ENCODE data around the gene ACOT9. TPM values are rescaled to one million over a fixed set of nuclear protein-coding genes. Genes with fewer than 3 reads are reported as not detected.
A peak's percentile ranks its signal among the peaks of the same experiment; 100 is the strongest.
"Not testable (repeated sequence)": the region's sequence is repeated elsewhere in the genome, so short reads cannot be mapped to it uniquely, and the experiment has no call there.

ACOT9 gene
- total RNA-seq, 1 experiment from 2014 or later: 35.1 TPM

DNA sequence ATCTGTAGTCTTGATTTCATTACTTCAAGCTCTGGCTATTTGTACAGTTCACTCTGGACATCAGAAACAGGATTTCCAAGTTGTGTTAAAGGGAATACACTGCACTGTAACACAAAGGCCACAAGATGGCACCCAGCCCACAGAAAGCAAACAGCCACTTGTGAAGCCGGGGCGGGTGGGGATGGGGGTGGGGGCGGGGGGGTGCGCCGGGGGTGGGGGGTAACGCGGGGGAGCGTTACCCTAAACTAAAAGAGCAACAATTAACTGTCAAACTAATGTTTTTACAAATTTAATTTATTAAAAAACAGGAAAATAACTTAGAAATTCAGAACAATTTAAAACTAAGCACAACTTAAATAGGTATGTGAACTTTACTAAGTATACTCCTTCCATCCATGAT lies 48.5 kb downstream of the ACOT9 start:
- H3K4me1 ChIP-seq: no peaks in the 10 kb centered on the region
- DNase-seq: peak; percentile 35 to 41
- TF ChIP-seq, protein P1, sequence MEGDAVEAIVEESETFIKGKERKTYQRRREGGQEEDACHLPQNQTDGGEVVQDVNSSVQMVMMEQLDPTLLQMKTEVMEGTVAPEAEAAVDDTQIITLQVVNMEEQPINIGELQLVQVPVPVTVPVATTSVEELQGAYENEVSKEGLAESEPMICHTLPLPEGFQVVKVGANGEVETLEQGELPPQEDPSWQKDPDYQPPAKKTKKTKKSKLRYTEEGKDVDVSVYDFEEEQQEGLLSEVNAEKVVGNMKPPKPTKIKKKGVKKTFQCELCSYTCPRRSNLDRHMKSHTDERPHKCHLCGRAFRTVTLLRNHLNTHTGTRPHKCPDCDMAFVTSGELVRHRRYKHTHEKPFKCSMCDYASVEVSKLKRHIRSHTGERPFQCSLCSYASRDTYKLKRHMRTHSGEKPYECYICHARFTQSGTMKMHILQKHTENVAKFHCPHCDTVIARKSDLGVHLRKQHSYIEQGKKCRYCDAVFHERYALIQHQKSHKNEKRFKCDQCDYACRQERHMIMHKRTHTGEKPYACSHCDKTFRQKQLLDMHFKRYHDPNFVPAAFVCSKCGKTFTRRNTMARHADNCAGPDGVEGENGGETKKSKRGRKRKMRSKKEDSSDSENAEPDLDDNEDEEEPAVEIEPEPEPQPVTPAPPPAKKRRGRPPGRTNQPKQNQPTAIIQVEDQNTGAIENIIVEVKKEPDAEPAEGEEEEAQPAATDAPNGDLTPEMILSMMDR (IDR thresholded peaks at IDR 0.05; ENCODE audit: insufficient read depth in 1 of 2, low read depth in 1 of 2, low read length in 1 of 2, severe bottlenecking in 1 of 2, unreplicated experiment in 1 of 2): peak; percentile 45 to 54
- Mint-ChIP-seq H3K9me3 (ENCODE audit: unreplicated experiment) (no peaks in the 10 kb centered on the region), H3K4me3 (ENCODE audit: unreplicated experiment) (no peak overlapping the region), H3K36me3 (ENCODE audit: insufficient read depth, unreplicated experiment) (no peaks in the 10 kb centered on the region), H3K4me1 (ENCODE audit: low read depth, unreplicated experiment) (no peaks in the 10 kb centered on the region), H3K27me3 (ENCODE audit: insufficient read depth, unreplicated experiment) (no peaks in the 10 kb centered on the region), H3K27ac (ENCODE audit: unreplicated experiment) (no peak overlapping the region)
- H3K36me3 ChIP-seq (ENCODE audit: control insufficient read depth, insufficient read depth, low read length): no peaks in the 10 kb centered on the region
- H3K9me3 ChIP-seq: no peaks in the 10 kb centered on the region
- intact Hi-C loops (cut with micrococcal nuclease; ENCODE audit: unreplicated experiment): loop anchor here (1.0 to 5.0 kb wide), 3 partner anchors 48 to 208 kb away; partner anchors contain the start of genes ACOT9 and SAT1
- ChIA-PET POLR2A (interaction anchor here (0.8 kb wide), 1 partner anchor 208 kb away, joined by 4 read pairs; no protein-coding TSS in a partner anchor), CTCF (interaction anchor here (0.6 to 2.1 kb wide), 3 partner anchors 85 to 360 kb away, joined by 3 to 18 read pairs (median 3); no protein-coding TSS in a partner anchor)
- BruUV-seq (replicated peaks): no TSS peak
- H3K27me3 ChIP-seq (replicated peaks; ENCODE audit: control insufficient read depth, insufficient read depth, low read length): no peaks in the 10 kb centered on the region
- no peak overlapping the region for H3K4me3 ChIP-seq (ENCODE audit: low read depth, low read length)

DNA sequence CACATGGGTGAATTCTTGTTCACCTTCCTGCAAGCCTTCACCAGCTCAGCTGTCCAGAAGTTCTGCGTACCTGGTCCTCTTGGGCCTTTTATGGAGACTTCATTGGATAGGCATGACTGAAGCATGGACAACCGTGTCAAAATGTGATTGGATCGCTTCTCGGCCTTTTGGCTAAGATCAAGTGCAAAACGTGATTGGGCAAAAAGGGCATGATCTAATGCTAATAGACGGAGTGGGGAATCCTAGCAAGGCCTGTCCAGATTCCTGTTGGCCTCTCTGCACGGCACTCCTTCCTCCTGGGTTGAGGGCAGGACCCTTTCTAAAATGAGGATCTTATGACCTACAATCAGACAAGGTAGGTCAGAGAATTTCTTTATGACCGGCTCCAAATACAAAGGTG lies 50.9 kb downstream of the ACOT9 start:
- Histone ChIP-seq H3K4me1 (no peaks in the 10 kb centered on the region), H3K9me3 (no peaks in the 10 kb centered on the region), H3K36me3 (ENCODE audit: control insufficient read depth, insufficient read depth, low read length) (no peaks in the 10 kb centered on the region), H3K4me3 (ENCODE audit: low read depth, low read length) (no peak overlapping the region), H3K27me3 (replicated peaks; ENCODE audit: control insufficient read depth, insufficient read depth, low read length) (no peaks in the 10 kb centered on the region)
- no TSS peak for BruUV-seq (replicated peaks)
- DNase-seq: no peak
- TF ChIP-seq, protein P1 (IDR thresholded peaks at IDR 0.05; ENCODE audit: insufficient read depth in 1 of 2, low read depth in 1 of 2, low read length in 1 of 2, severe bottlenecking in 1 of 2, unreplicated experiment in 1 of 2): no peak
- no peak overlapping the region for H3K27ac Mint-ChIP-seq (ENCODE audit: unreplicated experiment)
- no peaks in the 10 kb centered on the region for H3K4me1 Mint-ChIP-seq (ENCODE audit: low read depth, unreplicated experiment)
- no peaks in the 10 kb centered on the region for H3K27me3 Mint-ChIP-seq (ENCODE audit: insufficient read depth, unreplicated experiment)
- CTCF ChIA-PET: interaction anchor here (1.9 kb wide), 1 partner anchor 209 kb away, joined by 6 read pairs; no protein-coding TSS in a partner anchor
- no peak overlapping the region for H3K4me3 Mint-ChIP-seq (ENCODE audit: unreplicated experiment)
- intact Hi-C loops (cut with micrococcal nuclease; ENCODE audit: unreplicated experiment): no loop called here
- no peaks in the 10 kb centered on the region for H3K9me3 Mint-ChIP-seq (ENCODE audit: unreplicated experiment)
- H3K36me3 Mint-ChIP-seq (ENCODE audit: insufficient read depth, unreplicated experiment): peaks cover 4% of the 10 kb centered on the region
- POLR2A ChIA-PET: no interaction called here

DNA sequence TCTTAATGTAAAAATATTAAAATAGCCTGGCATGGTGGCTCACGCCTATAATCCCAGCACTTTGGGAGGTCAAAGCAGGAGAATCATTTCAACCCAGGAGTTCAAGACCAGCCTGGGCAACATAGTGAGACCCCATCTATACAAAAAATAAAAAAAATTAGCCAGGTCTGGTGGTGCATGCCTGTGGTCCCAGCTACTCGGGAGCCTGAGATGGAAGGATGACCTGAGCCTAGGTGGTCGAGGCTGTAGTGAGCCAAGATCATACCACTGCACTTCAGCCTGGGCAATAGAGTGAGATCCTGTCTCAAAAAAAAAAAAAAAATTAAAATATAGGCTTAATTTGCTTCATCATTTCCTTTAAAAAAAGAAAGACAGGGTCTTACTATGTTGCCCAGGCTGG lies 66.6 kb downstream of the ACOT9 start:
- DNase-seq; H3K4me3 ChIP-seq (ENCODE audit: low read depth, low read length); H3K4me1 ChIP-seq; H3K27ac Mint-ChIP-seq (ENCODE audit: unreplicated experiment); H3K9me3 ChIP-seq; H3K36me3 ChIP-seq (ENCODE audit: control insufficient read depth, insufficient read depth, low read length); H3K27me3 Mint-ChIP-seq (ENCODE audit: insufficient read depth, unreplicated experiment); BruUV-seq (replicated peaks); CTCF ChIA-PET; H3K27me3 ChIP-seq (replicated peaks; ENCODE audit: control insufficient read depth, insufficient read depth, low read length); H3K4me3 Mint-ChIP-seq (ENCODE audit: unreplicated experiment); H3K4me1 Mint-ChIP-seq (ENCODE audit: low read depth, unreplicated experiment); H3K9me3 Mint-ChIP-seq (ENCODE audit: unreplicated experiment); intact Hi-C loops (cut with micrococcal nuclease; ENCODE audit: unreplicated experiment): not testable (repeated sequence)
- H3K36me3 Mint-ChIP-seq (ENCODE audit: insufficient read depth, unreplicated experiment): peaks cover 31% of the 10 kb centered on the region
- POLR2A ChIA-PET: interaction anchor here (0.7 kb wide), 1 partner anchor 13 kb away, joined by 3 read pairs; no protein-coding TSS in a partner anchor

- POLR2A ChIA-PET: no interaction called here
- BruUV-seq (replicated peaks): no TSS peak
- peaks cover 16% of the 10 kb centered on the region for H3K36me3 Mint-ChIP-seq (ENCODE audit: insufficient read depth, unreplicated experiment)
- no peaks in the 10 kb centered on the region for H3K4me1 Mint-ChIP-seq (ENCODE audit: low read depth, unreplicated experiment)
- H3K4me3 Mint-ChIP-seq (ENCODE audit: unreplicated experiment): no peak overlapping the region
- intact Hi-C loops (cut with micrococcal nuclease; ENCODE audit: unreplicated experiment): no loop called here
- CTCF ChIA-PET: no interaction called here
- H3K27me3 Mint-ChIP-seq (ENCODE audit: insufficient read depth, unreplicated experiment): no peaks in the 10 kb centered on the region
- Histone ChIP-seq H3K9me3 (no peaks in the 10 kb centered on the region), H3K4me1 (no peaks in the 10 kb centered on the region), H3K36me3 (ENCODE audit: control insufficient read depth, insufficient read depth, low read length) (no peaks in the 10 kb centered on the region), H3K4me3 (ENCODE audit: low read depth, low read length) (no peak overlapping the region), H3K27me3 (replicated peaks; ENCODE audit: control insufficient read depth, insufficient read depth, low read length) (no peaks in the 10 kb centered on the region)
- no peaks in the 10 kb centered on the region for H3K9me3 Mint-ChIP-seq (ENCODE audit: unreplicated experiment)
- TF ChIP-seq, protein P1 (IDR thresholded peaks at IDR 0.05; ENCODE audit: insufficient read depth in 1 of 2, low read depth in 1 of 2, low read length in 1 of 2, severe bottlenecking in 1 of 2, unreplicated experiment in 1 of 2): no peak
- no peak for DNase-seq
- H3K27ac Mint-ChIP-seq (ENCODE audit: unreplicated experiment): no peak overlapping the region
Measured at GRCh38 chrX:23673108-23673507, 70.0 kb downstream of the ACOT9 start.

Data from Caco-2 (cell line).